DOHH2 (cell line): ENCODE measurements around the gene SDHB.

ENCODE experiments used
- CTCF ChIP-seq: fragments of 200-600 bp; sonication (generic); IDR thresholded peaks from one replicate; pipeline ENCODE4 v1.5.1; 2014; ENCODE audit warnings: antibody characterized with exemption, mild to moderate bottlenecking, low read depth, low read length; ENCODE audit not compliant: poor library complexity, severe bottlenecking
- EZH2phosphoT487 ChIP-seq: fragments of 200-600 bp; sonication (generic); IDR thresholded peaks from 2 replicates; pipeline ENCODE4 v1.6.1; 2017; ENCODE audit warnings: borderline replicate concordance, mild to moderate bottlenecking, antibody characterized with exemption, low read length, moderate library complexity, mixed read lengths

- TF ChIP-seq CTCF, result no peak
- TF ChIP-seq EZH2phosphoT487, result no peak
Measured at GRCh38 chr1:17027900-17028299, 25.9 kb downstream of the SDHB start.
